NCI-H1417 treated with DMSO at 0.1 percent for 48 hours (cell line): Measurements from ENCODE around the gene PTH1R.

ENCODE experiments used
- DNase-seq: peaks from one replicate; lab custom pipeline; 2025; lab: John Stamatoyannopoulos, UW

The PTH1R gene

DNA sequence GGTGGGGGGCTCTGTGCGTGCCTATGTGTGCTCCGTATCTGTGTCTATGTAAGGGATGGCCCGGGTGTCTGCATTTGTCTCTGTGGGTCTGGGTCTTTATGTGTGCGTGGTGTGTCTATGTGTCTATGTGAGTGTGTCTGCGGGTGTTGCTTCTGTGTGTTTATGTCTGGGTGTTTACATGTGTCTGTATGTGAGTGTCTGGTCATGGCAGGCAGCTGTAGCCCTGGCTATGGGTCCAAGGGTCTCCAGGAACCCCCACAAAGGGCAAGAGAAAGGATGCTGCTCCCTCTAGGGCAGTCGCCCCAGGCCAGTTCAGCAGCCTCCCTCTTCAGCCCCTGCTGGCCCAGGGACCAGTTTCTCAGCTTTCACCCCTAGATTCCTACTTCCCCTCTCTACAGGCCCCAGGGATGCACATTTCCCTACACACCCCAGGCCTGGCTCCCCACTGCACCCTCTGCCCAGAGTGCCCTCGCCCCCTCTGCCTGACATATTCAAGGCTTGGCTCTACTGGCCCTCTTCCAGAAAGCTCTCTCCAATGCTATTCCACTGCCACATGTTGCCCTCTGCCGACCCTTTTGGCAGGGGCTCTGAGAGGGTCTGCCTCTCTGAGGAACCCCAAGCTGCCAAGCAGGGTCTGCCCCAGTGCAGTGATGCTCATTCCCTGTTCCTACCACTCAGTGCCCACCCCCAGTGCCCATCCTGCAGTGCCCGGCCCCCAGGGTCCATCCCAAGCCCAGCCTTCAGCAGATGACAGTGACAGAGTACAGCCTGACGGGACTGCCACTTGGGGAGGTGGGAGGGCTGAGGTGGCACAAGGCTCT lies 13.2 kb upstream of the PTH1R start:
- no peak for DNase-seq

DNA sequence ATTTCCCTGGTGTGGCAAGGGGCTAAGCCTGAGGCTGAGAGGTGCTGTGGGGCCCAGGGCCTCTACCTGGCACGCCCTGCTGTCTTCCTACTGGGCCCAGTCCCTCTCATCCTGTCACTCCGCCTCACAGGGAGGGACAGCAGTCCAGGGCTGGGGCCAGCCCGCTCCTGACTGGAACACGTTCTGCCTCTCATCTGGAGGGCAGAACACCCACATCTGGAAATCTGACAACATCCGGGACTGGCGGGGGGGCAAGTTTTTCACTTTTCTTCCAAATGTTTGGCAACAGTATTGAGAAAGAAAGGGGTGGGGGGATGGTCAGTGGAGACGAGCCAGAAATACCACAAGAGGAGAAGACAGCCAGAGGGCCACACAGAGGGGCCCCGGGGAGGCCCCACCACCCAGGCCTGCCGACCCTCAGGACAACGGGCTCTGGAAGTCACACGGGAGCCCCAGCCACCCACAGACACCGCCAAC lies 12.5 kb upstream of the PTH1R start:
- DNase-seq: no peak

DNA sequence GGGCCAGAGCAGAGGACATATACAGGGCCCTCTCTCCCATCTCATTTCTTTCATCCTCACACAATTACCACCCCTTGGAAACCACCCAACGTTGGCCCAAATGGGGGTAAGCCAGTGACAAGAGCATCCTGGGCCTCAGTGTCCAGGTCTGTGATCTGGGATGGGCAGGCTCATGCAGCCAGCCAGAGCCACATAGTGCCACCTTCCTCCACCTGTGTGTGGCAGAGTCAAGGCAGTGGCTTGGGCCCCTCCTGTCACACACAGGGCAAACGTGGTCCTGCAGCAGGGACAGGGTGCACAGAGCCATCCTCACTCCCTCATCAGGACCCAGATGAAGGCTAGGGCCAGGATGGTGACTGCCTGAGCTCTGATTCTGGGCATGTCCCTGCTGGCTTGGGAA lies 12.0 kb upstream of the PTH1R start:
- DNase-seq: no peak

DNA sequence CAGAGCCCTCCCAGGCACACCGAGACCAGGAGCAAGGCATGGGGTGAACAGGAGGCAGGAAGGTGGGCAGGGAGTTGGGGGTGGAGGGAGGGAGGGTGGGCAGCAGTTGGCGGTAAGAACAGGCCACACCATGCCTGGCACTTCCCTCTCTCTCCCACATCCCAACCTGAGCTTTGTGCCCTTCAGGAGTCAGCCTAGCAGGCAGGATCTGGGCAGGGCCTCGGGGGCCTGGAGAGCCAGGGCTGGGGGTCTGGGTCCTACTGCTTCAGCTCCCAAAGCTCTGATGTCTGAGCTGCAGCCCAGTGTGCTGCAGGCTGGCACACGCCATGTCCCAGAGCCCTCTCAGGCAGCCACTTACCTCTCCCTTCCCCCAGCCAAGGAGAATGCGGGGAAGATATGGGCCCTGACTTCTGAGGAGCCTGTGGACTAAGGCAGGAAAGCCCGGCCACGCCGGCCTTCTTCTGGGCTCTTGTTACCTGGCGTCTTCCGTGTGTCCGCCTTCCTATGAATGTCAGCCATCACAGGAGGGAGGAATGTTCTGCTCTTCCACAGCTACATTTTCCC lies 11.4 kb upstream of the PTH1R start:
- DNase-seq: no peak

DNA sequence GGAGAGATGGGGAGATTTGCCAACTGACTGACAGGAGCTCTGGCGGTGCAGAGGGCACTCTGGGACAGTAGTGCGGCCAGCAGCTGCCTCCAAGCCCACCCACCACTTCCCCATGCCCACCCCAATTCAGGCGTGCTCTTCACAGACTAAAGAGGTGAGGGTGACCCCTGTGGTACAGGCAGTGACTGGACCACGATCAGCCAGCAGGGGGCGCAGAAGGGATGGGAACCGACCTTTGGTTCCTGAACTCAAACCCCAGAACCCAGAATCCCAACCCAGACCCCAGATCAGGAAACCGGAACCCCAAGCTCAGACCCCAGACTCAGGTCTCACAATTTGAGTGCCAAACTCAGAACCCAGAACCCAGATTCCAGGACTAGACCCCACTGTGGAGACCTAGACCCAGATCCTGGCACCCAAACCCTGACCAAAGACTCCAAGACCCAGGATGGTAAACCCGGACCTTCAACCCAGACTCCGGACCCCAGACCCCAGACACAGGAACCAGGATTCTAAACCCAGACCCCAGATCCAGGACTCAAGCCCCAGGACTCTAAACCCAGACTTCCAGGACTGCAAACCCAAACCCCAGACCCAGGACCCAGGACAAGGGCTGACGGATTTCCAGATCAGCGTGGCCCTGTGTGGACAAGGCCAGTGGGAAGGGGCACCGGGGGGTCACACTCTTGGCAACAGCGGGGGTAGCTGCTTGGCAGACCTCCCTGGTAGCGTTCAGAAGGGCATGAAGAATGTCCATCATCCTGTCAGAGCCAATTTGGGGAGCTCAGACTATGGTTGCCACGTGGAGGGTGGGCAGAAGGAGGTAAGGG lies 10.6 kb upstream of the PTH1R start:
- no peak for DNase-seq

DNA sequence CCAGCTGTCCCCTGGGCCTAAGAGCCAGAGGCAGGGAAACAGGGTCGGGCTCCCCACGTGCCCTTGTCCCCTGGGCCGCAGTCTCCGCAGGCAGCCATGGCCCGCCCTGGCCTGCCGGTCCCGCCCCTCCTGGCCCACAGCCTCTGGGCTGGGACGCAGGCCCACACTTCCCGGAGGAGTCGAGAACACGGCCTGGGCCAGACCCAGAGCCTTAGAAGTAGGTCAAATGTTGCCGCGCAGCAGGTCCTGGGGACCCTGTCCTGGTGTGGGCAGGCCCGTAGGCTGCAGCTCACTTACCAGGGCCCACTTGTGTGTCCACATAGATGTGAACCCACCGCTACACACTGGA lies 10.0 kb upstream of the PTH1R start:
- DNase-seq: no peak

DNA sequence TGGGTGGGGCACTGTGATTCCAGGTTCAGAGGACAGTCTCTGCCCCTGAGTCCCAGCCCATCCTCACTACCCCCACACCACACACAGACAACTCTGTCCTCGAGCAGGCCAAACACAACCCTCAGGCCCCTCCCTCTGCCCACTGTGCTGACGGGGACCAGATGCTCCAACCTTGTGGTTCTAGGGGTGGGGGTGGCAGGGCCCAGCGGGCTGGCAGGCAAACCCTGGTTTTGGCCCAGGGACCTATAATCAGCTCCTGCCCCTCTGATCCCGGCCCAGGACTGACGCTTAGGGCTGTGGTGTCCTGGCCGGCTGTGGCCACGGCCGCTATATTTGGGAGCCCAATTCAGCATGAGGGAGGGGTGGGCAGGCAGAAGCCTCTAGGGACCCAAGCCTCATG lies 9.2 kb upstream of the PTH1R start:
- no peak for DNase-seq

DNA sequence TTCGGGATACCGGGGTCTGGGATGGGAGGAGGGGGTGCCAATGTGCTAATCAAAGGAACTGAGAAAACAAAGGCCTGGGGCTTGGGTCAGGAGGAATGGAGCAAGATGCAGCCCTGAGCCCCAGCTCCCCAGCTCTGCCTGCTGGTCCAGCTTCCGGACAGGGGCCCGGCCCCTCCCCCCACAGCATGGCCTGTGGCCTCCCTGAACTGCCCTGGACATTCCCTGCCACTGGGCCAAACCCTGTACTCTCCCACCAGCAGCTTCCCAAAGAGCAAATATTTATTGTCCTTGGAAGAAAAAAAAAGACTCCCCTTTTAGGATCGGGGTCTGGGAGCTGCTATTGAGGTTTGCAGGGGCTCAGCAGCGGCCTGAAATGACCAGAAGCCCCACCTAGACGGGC lies 8.6 kb upstream of the PTH1R start:
- no peak for DNase-seq

DNA sequence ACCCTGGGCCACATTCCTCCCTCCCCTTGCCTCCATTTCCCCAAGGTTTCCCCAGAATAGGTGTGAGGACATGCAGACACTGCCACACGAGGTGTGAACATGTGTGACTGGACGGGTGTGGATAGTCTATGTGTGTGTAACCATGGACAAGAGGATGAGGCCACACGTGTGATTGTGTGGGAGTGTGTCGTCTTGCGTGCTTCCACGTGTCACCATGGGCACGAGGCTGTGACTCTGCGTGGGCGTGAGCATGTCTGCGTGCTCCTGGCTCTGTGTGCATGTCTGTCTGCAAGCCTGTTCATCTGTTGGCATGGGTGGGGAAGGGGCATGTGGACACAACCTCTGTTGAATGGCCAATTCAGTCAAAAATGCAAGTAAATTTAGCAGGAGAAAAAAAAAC lies 8.1 kb upstream of the PTH1R start:
- no peak for DNase-seq

DNA sequence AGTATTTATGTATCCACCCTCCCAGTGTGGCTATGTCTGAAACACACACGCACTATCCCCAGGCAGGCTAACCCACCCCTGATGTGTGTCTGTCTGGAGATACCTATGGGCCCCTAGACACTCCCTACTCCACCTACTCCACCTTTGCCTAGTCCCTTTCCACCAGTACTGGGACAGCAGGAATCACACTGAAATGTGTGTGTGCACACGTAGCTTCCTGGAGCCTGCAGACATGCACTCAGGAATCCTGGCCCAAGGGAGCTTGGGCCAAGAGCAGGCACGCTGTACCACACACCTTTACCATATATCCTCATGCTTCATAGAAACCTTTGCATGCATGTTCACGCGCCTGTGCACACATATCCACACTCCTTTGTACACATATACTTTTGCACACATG lies 6.9 kb upstream of the PTH1R start:
- DNase-seq: no peak

DNA sequence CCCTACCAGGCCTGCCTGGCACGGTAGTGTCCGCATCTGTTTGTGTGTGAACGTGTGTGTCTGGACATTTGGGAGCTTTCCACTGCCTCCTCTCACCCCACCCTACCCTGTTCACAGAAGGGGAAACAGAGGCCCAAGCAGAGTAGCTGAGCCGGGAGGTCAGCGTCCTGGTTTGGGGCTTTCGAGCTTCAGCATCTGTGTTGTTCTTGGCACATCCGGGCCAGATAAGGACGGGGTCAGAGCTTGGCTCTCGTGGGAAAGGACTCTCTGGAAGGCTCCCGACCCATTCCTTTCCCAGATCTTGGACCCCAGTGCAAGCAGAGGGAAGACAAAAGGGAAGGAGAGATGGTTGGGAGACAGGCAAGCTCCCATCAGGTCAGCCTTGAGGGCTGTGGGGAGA lies 6.3 kb upstream of the PTH1R start:
- no peak for DNase-seq

DNA sequence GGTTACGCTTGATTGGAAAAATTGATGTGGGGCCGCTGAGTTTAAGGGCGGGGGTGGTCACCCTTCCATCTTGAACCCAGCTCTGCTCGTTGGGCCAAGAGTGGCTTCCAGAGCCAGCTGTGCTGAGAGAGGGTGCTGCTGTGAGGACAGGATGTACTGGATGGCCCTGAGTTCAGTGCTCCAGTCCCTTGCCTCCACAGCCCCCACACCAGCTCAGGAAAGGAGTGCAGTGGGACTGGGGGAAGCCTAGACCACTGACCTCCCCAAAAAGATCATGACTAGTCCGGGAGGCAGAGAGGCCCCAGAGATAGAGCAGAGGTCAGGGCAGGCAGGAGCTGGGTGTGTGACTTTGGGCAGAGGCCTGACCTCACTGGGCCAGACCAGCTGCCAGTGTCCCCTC lies 4.0 kb upstream of the PTH1R start:
- no peak for DNase-seq

DNA sequence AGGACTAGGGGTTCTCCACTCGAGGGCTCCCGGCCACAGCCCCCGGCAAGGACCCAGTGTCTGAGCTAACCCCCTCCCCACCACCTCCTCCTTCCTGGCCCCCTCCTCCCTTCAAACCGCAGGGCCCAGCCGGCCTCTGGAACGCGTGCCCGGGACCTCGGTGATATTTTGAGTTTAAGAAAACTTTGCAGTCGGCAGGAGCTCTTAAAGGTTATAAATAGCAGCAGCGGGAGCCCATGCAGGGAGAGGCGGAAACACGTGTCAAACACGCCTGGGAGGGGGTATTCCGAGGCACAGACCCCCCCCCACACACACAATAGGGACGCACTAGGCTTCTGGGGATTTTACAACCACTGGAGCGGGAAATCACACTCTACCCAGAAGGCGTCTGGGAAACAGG lies 3.1 kb upstream of the PTH1R start:
- no peak for DNase-seq

DNA sequence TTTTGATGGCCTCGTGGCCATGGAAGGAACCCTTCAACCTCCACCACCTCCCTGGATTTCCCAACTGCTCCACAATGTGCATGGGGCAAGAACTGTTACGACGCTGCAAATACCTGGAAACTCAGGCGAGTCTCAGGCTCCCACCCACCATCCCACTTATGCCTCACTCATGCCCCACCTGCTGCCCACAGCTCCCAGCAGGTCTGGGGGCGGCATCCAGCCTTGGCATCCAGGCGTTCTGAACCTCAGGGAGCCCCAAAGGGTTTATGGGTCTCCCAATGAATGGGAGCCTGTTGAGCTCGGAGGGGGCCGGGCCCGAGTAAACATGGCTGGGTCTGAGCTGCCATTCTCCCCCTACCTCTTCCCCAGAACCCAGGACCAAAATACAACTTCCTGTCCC lies 2.0 kb upstream of the PTH1R start:
- no peak for DNase-seq

DNA sequence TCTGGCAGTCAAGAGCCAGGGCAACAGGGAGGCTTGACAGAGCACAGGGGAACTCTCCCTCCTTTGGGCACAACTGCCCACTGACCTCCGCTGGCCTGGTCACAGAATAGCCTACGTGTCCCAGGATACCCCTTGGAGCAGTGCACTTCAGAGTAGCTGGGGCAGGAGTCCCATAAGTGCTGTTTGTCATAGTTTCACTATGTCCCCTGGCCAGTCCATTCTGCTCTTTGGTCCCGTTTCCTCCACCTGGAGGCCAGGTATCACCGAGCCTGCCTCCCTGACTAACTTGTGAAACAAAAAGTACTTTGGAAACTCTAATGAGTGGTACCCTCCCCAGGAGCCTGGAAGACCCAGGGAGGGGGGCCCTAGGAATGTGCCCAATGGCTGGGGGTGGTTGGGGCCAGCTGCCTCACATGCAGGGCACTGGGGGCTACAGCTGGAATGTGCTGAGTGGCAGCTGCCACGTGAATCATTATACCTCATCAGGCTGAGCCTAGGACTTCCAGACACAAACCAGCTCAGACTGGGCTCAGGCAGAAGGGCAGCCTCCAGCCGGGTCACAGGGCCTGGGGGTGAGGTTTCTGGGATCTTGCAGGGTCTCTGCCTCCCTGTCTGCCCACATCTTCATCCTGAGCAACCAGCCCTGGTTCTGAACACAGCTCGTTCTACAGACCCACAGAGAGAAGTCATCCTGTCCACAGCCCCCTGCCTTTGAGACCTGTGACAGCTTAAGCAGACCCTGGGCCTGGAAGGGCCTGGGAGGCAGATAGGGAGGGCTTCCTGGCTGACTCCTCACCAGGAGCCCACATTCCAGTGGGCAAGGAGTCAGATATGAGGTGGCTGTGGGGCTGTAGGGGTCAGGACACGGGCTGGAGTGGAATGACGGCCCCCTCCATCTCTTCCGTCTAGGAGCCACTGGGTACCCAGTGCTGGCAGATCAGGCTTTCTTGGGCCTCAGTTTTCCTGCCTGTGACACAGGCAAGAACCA lies 914 bp upstream of the PTH1R start:
- no peak for DNase-seq

DNA sequence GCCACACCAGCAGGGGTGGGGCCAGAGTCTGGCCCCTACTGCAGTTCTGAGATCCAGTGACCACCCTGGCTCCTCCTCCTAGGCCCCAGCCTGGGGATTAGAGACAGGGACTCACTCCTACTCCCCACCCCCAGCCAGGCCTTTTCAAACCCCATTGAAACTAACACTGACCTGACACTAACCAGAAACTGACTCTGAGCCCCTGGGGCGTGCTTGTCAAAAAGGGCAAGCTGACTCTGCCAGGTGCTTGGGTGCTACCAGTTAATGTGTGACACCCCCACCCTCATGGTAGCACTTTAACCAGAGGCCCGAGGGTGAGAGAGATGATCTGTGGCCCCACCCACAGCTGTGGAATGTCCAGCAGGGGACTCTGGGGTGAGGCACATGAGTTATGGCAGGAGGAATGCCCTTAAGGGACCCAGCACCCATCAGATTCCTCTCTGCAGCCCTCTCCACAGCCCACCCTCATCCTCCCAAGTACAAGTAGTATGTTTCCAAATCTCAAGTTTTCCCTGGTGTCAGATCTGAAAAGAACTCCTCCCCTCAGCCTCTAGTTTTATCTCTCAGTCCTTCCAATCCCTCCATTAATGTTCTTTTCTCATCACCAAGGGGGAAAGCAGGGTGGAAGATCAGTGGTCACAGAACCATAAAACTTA lies 1.4 kb downstream of the PTH1R start:
- no peak for DNase-seq

DNA sequence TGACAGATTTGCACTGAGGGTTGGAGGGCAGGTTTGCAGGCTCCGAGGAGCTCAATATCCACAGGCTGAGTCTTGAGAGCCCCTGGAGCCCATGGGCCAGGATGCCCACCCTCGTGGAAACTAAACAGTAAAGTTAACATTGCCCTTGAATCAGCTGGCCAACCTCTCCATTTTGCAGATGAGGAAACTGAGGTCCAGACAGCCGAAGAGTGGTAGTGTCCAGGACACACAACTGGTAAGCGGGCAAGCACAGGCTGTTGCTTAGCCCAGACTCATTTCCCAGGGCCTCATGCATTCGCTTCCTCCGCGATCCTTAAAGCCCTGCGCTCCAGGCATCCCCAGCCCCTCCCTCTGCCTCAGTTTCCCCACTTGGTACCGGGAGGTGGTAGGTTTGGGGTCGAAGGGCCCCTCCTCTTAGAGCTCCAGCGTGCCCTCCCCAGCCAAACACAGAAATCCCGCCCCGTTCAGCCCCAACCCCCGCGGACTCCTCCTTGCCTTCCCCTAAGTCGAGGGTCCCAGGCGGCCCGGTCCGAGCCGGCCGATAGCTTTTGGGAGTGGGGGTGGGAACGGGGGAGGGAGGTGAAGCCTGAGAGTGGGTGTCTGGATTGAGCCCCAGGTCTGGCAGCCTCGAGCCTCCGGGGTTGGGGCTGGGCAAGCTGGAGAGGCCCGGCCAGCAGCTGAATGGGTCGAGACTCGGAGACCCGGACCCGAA lies 3.5 kb downstream of the PTH1R start:
- DNase-seq: no peak

DNA sequence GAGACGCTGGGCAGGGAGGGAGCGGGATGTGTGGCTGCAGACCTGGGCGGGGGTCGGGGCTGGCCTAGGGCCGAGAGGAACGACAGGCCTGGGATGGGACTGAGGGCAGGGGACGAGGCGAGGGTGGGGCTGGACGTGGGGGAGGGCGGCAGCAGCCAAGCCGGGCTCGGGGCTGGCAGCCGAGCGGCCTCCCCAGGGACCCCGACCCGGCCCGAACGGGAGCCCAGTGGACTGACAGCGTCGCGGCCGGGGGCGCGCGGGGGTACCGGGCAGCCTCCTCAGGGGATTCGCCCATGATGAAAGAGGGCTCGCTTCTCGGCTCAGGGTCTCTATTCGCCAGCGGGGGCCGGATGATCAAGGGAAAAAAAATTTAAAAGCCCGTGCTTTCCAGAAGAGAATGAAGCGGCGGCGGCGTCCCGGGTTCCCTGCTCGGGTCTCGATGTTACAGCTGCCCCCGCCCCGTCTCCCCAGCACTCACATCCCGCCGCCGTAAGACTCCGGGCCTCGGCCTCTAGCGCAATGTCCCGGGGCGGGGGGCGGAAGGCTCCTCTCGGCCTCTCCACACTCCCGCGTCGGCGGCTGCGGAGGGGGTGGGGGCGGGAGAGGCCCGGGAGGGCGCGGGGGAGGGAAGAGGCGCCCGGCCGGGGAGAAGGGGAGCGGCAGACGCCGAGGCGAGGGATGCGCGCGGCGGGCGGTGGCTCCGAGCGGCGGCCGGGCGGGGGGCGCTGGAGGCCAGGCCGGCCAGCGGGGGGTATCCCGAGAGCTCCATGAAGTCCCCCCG lies 4.3 kb downstream of the PTH1R start:
- DNase-seq: no peak

DNA sequence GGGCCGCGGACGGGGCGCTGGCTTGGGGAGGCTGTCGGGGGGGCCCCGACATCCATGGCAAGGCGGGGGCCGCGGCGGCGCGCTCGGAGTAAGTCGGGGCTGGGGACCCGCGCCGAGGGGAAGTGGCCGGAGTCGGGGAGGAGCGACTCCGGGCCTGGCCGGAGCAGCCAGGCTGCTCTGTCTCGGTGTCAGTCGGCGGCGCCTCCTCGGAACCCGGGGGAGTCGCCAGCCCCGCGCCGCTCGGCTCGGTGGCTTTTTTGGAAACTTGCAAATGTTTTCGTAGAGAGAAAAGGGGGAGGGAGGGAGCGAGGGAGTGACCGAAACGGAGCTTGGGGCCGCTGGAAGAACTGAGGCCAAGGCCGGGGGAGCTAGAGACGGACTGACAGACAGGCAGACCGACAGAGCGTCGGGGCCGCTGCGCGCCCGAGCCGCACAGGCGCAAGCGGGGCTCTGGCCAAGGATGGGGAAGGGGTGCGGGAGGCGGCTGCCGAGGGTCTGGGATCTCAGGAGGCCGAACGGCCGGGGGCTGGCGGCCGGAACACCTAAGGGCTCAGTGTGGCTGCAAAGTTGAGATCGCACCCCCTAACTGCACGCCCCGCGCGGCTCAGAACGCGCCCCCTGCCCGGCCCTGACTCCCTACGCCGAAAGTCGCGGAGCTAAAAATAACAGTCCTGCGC lies 5.0 kb downstream of the PTH1R start:
- no peak for DNase-seq
